GM21447 (cell line): ENCODE data around the gene ABLIM2.

Experiments
- ATAC-seq: cut with Tn5 transposase; IDR thresholded peaks from one replicate; pipeline ENCODE4 v1.9.1; 2021; ENCODE audit not compliant: unreplicated experiment

Gene ABLIM2

GRCh38 chr4:8194306-8195242 lies 36.0 kb upstream of the ABLIM2 start:
- ATAC-seq, result no peak

- ATAC-seq, result peak; percentile 85
These were observed 34.4 kb upstream of the ABLIM2 start for GRCh38 chr4:8192748-8193738.

- ATAC-seq, result peak; percentile 66
These were observed 32.6 kb upstream of the ABLIM2 start for GRCh38 chr4:8191136-8191747.

- ATAC-seq, result no peak
These were observed 31.2 kb upstream of the ABLIM2 start for GRCh38 chr4:8189551-8190466.

GRCh38 chr4:8188743-8189550 lies 30.3 kb upstream of the ABLIM2 start:
- ATAC-seq, result no peak

GRCh38 chr4:8188085-8188484 lies 29.5 kb upstream of the ABLIM2 start:
- no peak for ATAC-seq

- no peak for ATAC-seq
These were observed 27.3 kb upstream of the ABLIM2 start for GRCh38 chr4:8185930-8186329.

- ATAC-seq, result no peak
These were observed 26.7 kb upstream of the ABLIM2 start for GRCh38 chr4:8185295-8185694.

- no peak for ATAC-seq
These were observed 25.4 kb upstream of the ABLIM2 start for GRCh38 chr4:8184061-8184460.

GRCh38 chr4:8182858-8183725 lies 24.5 kb upstream of the ABLIM2 start:
- no peak for ATAC-seq

- ATAC-seq, result no peak
These were observed 23.7 kb upstream of the ABLIM2 start for GRCh38 chr4:8182294-8182693.

- ATAC-seq, result no peak
These were observed 23.2 kb upstream of the ABLIM2 start for GRCh38 chr4:8181844-8182243.

GRCh38 chr4:8181119-8181518 lies 22.5 kb upstream of the ABLIM2 start:
- no peak for ATAC-seq

- no peak for ATAC-seq
These were observed 21.9 kb upstream of the ABLIM2 start for GRCh38 chr4:8180310-8181093.

- ATAC-seq, result no peak
These were observed 21.2 kb upstream of the ABLIM2 start for GRCh38 chr4:8179771-8180170.

- ATAC-seq, result no peak
These were observed 20.5 kb upstream of the ABLIM2 start for GRCh38 chr4:8179074-8179473.

GRCh38 chr4:8177956-8178355 lies 19.3 kb upstream of the ABLIM2 start:
- no peak for ATAC-seq

- ATAC-seq, result no peak
These were observed 18.9 kb upstream of the ABLIM2 start for GRCh38 chr4:8177552-8177951.
